K562 (cell line): ENCODE measurements around the gene CAMK2A. TPM values are rescaled to one million over a fixed set of nuclear protein-coding genes. Genes with fewer than 3 reads are reported as not detected.

Experiments
- MGA ChIP-seq: fragments of 450-650 bp; IDR thresholded peaks from 2 replicates; pipeline ENCODE4 v1.6.1; 2016; ENCODE audit warnings: mild to moderate bottlenecking, moderate library complexity
- MLX ChIP-seq, 2 experiments: fragments of 450-650 bp in 1 of 2; sonication (generic) in 1 of 2; formaldehyde crosslinking; conservative IDR thresholded peaks; 2 replicates each; pipeline versions ENCODE4 v1.4.0 to v1.8.1; 2020 to 2022; ENCODE audit warnings: mild to moderate bottlenecking in 1 of 2, missing genetic modification reagents in 1 of 2
- NR4A1 ChIP-seq, 2 experiments: fragments of 250-450 bp in 1 of 2; fragments of 450-650 bp in 1 of 2; sonication (Bioruptor Pico) in 1 of 2; IDR thresholded peaks; 2 replicates each; pipeline versions ENCODE4 v1.4.0 to v1.6.1; 2016 to 2020; ENCODE audit warnings: mild to moderate bottlenecking in 2 of 2, missing compliant biosample characterization in 1 of 2, missing genetic modification characterization in 1 of 2, moderate library complexity in 1 of 2
- PTRF ChIP-seq: fragments of 450-650 bp; IDR thresholded peaks from 2 replicates; pipeline ENCODE4 v1.6.1; 2016; ENCODE audit warnings: mild to moderate bottlenecking, missing genetic modification characterization, missing compliant biosample characterization
- SRF ChIP-seq, 2 experiments: fragments of 250-450, 450-650 bp in 1 of 2; sonication (Bioruptor Pico) in 1 of 2; sonication (generic) in 1 of 2; formaldehyde crosslinking; IDR thresholded peaks; 2 replicates each; pipeline versions ENCODE4 v1.5.0 to v1.5.1; 2020 to 2022; ENCODE audit warnings: mild to moderate bottlenecking in 1 of 2, missing genetic modification reagents in 1 of 2
- TGIF2 ChIP-seq: sonication (generic); formaldehyde crosslinking; IDR thresholded peaks from 2 replicates; pipeline ENCODE4 v1.8.1; 2022; ENCODE audit warnings: mild to moderate bottlenecking, missing genetic modification reagents, moderate library complexity
- ZNF449 ChIP-seq: fragments of 250-450 bp; sonication (Bioruptor Pico); IDR thresholded peaks from 2 replicates; pipeline ENCODE4 v1.8.0; 2022; ENCODE audit warnings: moderate library complexity, mild to moderate bottlenecking, inconsistent platforms
- ZNF609 ChIP-seq: sonication (generic); formaldehyde crosslinking; IDR thresholded peaks from 2 replicates; pipeline ENCODE4 v1.8.1; 2023; ENCODE audit warnings: missing genetic modification reagents, mild to moderate bottlenecking, borderline replicate concordance
- polyA plus RNA-seq, 8 experiments: library from polyadenylated mRNA; depleted of rRNA in 4 of 8; stranded (reverse) in 5 of 8; unstranded in 3 of 8; fragments of >200 nt; fragmentation: Nextera tagmentation in 2 of 8; fragmentation: Illumina TruSeq in 1 of 8; extraction: Ambion mirVana in 2 of 8; extraction: Trizol in 1 of 8; gene quantifications; 2 replicates each; pipeline versions ENCODE4 v1.2.1 to v1.2.3, GENCODE V29; 2011 to 2014; ENCODE audit warnings: inconsistent platforms in 1 of 8, missing spikeins in 1 of 8
- total RNA-seq, 7 experiments: library from RNA; depleted of rRNA in 6 of 7; stranded (reverse); fragments of >200 nt in 6 of 7; fragmentation: Illumina TruSeq in 2 of 7; extraction: Trizol in 2 of 7; gene quantifications; 2 replicates each; pipeline versions ENCODE4 v1.2.1 to v1.2.3, GENCODE V29; 2011 to 2021; ENCODE audit warnings: low replicate concordance in 1 of 7

CAMK2A gene
- total and polyA plus RNA-seq, 9 of the 15 experiments (the other 6 are each of a cell fraction or from before 2014, with no cell fraction given): 0.01 to 0.18 (median 0.04) TPM; not detected in 6

GRCh38 chr5:150244209-150244608, 45.4 kb downstream of the CAMK2A start (continued):
- TF ChIP-seq MLX (CRISPR knock-in tag; conservative IDR thresholded peaks at IDR 0.05) (no peak), ZNF609 (CRISPR knock-in tag) (no peak), NR4A1 (CRISPR knock-in tag; IDR thresholded peaks at IDR 0.05) (no peak), NR4A1 (tag; IDR thresholded peaks at IDR 0.05) (no peak), MGA (no peak), ZNF449 (CRISPR knock-in tag) (no peak), PTRF (no peak), TGIF2 (no peak), SRF (CRISPR knock-in tag; IDR thresholded peaks at IDR 0.05) (no peak)
